Activated CD4-positive, CD25-positive, alpha-beta regulatory T cell treated with anti-CD3 and anti-CD28 coated beads, Interleukin-2, amount 50 U/mL, for 16 hours (primary cell): ENCODE data around the gene TGFBR1.

Experiments used
- DNase-seq: peaks from one replicate; pipeline ENCODE4 v3.0.0-alpha.2; 2020; ENCODE audit warnings: low read depth, low spot score

TGFBR1 gene

GRCh38 chr9:99135456-99135855 lies 30.5 kb downstream of the TGFBR1 start:
- DNase-seq = no peak

DNA sequence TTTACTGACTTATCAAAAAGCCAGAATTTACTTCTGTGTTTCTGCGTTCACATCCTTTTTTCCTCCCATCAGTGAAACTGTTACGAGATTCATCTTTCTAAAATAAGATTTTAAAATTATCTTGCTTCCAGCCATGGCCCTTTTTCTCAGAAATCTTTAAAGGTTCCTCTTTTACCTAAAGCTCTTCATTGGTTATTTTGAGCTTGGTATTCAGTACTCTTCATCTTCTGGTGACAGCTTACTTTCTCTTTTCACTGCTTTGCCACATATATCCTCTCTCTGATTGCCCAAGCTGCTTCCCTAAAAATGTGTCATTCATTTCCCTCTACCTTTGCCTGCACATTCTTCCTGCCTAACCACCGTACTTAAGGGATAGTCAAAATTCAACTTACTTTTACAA lies 32.3 kb downstream of the TGFBR1 start:
- DNase-seq = no peak

DNA sequence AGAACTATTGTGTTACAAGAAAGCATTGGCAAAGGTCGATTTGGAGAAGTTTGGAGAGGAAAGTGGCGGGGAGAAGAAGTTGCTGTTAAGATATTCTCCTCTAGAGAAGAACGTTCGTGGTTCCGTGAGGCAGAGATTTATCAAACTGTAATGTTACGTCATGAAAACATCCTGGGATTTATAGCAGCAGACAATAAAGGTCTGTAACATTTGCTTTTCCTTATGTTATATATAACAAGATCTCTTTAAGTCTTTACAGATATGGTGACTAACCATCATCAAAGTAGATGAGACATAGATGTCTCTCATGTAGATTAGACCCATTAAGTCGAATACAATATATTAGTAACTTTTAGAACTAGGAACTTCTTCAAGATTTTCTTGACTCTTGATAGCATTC lies 33.0 kb downstream of the TGFBR1 start:
- no peak for DNase-seq

GRCh38 chr9:99138424-99139284 lies 33.7 kb downstream of the TGFBR1 start:
- DNase-seq = no peak

DNA sequence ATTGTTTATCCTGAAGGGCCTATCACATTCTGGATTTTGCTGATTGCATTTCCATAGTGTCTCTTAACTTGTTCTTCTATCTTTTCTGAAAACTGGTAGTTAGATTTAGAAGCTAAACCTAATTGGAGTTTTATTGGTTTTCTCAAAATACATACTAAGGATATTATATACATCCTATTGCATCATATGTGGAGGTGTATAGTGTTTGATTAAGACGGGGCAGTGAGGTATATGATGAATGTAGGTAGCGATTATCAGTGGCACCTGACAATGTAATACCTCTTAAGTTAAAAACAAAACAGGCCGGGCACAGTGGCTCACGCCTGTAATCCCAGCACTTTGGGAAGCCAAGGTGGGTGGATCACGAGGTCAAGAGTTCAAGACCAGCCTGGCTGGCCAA lies 35.0 kb downstream of the TGFBR1 start:
- DNase-seq = no peak

- DNase-seq = peak; percentile 6
Measured at GRCh38 chr9:99140685-99141314, 35.9 kb downstream of the TGFBR1 start.

- DNase-seq = no peak
Measured at GRCh38 chr9:99141849-99142248, 36.9 kb downstream of the TGFBR1 start.

DNA sequence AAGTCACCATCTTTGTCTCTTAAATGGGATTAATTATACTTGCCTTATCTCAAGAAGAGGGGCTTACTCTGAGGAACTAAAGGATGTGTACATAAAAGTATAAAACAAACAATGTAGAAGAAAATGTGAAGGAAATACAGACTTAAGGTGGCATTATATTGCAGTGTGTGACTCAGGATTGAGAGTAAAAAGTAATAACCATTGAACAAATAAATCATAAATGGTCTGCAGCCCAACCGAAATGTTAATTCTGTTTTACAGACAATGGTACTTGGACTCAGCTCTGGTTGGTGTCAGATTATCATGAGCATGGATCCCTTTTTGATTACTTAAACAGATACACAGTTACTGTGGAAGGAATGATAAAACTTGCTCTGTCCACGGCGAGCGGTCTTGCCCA lies 37.4 kb downstream of the TGFBR1 start:
- no peak for DNase-seq

DNA sequence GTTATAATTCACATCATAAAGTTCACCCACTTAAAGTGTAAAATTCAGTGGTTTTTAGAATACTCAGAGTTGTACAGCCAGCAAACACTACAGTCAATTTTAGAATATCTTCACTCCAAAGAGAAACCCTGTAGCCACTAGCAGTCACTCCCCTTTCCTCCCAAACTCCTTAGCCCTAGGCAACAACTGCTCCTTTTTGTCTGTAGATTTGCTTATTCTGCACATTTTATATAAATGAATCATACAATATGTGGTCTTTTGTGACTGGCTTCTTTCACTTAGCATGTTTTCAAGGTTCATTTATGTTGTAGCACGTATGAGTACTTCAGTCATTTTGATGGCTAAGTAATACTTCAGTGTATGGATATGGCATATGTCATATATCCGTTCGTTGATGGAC lies 38.7 kb downstream of the TGFBR1 start:
- DNase-seq = no peak

DNA sequence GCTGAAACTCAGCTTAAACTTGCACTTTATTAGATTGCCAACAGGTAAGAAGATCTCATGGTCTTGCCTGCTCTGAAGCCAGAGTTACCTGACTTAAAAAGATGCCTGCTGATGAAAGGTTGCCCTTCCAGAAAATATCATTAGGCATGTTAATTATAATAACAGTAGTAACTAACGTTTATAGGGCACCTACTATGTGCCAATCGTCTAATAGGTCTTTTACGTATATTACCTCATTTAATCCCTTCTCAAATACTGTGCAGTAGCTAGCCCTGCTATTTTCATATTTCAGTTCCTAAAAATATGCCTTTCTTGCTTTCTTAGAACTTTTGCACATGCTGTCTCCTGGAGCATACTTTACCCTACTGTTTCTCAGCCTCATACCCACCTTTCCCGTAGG lies 40.1 kb downstream of the TGFBR1 start:
- DNase-seq = no peak

DNA sequence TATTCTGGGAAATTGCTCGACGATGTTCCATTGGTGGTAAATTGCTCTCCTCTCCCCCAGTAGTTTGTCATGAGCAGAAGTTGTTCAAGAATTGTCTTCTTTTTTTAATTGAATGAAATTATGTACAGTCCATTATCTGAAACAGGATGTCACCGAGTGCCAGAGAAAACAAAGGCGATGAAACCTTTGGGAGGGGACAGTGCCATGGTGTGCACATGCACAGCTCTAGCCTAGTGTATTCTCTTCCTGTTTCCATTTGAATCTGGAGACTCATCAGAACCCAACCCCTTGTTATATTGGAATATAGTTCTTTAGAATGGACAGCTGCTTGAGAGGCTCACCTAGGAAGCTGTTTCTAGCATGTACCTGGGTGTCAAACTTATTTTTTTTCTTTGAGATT lies 41.7 kb downstream of the TGFBR1 start:
- no peak for DNase-seq

- DNase-seq = no peak
Measured at GRCh38 chr9:99147177-99147576, 42.3 kb downstream of the TGFBR1 start.

DNA sequence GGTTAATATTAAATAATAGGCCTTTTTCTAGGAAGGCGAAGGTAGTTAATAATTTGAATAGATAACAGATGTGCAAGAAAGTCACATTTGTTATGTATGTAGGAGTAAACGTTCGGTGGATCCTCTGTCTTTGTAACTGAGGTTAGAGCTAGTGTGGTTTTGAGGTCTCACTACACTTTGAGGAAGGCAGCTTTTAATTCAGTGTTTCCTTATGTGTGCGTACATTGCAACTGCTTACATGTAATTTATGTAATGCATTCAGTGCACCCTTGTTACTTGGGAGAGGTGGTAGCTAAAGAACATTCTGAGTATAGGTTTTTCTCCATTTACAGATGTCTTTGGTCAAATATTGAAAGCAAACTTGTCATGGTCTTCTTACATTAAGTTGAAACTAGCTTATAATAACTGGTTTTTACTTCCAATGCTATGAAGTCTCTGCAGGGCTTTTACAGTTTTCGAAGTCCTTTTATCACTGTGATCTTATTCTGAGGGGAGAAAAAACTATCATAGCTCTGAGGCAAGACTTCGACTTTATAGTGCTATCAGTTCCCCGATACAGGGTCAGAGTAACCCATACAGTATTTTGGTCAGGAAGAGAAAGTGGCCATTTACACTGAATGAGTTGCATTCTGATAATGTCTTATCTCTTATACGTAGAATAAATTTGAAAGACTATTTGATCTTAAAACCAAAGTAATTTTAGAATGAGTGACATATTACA lies 45.7 kb downstream of the TGFBR1 start:
- DNase-seq = no peak

DNA sequence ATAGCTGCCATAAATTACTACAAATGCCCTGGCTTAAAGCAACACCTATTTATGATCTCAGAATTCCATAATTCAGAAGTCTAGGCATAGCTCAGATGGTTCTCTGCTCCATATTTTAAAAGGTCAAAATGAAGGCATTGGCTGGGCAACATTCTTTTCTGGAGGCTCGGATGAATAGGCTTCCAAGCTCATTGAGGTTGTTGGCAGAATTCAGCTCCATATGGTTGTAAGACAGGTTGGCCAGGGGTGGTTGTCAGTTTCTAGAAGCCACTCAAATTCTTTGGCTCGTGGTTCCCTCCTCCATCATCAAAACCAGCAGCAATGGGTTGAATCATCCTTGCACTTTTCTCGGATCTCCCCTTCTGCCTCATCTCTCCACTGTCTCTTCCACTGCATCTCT lies 49.4 kb downstream of the TGFBR1 start:
- DNase-seq = no peak

GRCh38 chr9:99155736-99156135 lies 50.8 kb downstream of the TGFBR1 start:
- DNase-seq = no peak

- DNase-seq = no peak
Measured at GRCh38 chr9:99158629-99159028, 53.7 kb downstream of the TGFBR1 start.

GRCh38 chr9:99160173-99160572 lies 55.3 kb downstream of the TGFBR1 start:
- no peak for DNase-seq

GRCh38 chr9:99162759-99163364 lies 57.9 kb downstream of the TGFBR1 start:
- DNase-seq = no peak

DNA sequence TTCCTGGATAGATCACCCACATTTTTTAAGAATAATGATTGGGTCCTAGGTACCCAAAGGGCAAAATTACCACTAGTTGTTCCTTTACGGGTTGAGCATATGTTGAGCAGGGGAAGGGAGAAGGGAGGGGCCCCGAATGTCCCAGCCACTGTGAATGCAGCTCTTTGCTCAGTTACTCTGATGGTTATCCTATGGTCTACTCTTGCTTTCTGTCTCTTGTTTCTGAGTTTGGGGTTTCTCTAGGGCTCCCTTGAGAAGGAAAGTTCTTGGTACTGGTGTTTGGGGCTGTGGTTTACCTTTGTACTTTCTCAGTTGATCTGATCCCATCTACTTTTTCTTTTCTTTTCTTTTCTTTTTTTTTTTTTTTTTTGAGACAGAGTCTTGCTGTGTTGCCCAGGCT lies 61.2 kb downstream of the TGFBR1 start:
- no peak for DNase-seq

- DNase-seq = no peak
Measured at GRCh38 chr9:99167119-99167518, 62.2 kb downstream of the TGFBR1 start.

- no peak for DNase-seq
Measured at GRCh38 chr9:99167694-99168093, 62.8 kb downstream of the TGFBR1 start.

DNA sequence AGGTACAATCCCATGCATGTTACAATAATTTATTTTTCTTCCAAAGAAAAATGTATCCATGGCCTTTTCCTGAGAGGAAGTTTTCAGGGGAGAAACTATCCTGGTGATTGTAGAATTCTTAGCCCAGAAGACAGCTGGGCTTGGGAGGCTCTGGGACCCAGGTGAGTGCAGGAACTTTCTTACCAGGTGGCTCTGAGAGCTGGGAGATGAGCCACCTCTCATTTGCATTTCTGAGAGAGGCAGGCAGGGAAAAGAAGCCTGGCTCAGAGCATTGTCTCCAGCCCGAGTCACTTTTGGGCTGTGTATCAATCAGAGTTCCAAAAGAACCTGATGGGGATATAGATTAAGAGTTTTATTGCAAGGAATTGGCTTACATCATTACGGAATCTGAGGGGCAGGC lies 64.2 kb downstream of the TGFBR1 start:
- DNase-seq = no peak
